ENCODE measurements around the gene HMOX2.

The HMOX2 gene

DNA sequence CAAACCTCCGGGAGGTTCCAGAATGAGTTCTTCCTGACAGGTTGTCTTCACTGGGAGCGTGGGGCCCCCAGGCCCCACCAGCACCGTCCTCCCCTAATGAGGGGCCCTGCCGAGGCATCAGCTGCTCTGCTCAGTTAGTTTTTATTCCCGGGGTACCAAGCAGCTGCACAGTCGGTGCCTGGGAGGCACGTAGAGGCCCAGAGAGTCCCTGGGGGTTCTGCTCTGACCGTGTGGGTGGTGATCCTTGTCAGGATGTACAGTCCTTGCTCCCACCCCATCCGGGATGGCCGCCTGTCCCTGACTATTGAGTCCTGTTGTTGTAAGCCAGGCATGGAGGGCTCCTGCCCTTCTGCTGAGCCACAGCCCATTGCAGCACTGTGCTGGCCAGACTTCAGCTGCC is 20.2 kb upstream of the HMOX2 start:
- Histone ChIP-seq H3K4me1 (ENCODE audit: control insufficient read depth in 1 of 2, insufficient read depth in 1 of 2, low read depth in 1 of 2, low read length in 1 of 2) (peaks cover 5 to 17% of the 10 kb centered on the region in 2 experiments), H3K27me3 (no peaks in the 10 kb centered on the region), H3K36me3 (peaks cover 10% of the 10 kb centered on the region), H3K4me3 (ENCODE audit: low read depth in 1 of 2, low read length in 1 of 2) (no peak overlapping the region), H3K27ac (no peak overlapping the region), H3K9me3 (no peaks in the 10 kb centered on the region)
- TF ChIP-seq, protein P1, sequence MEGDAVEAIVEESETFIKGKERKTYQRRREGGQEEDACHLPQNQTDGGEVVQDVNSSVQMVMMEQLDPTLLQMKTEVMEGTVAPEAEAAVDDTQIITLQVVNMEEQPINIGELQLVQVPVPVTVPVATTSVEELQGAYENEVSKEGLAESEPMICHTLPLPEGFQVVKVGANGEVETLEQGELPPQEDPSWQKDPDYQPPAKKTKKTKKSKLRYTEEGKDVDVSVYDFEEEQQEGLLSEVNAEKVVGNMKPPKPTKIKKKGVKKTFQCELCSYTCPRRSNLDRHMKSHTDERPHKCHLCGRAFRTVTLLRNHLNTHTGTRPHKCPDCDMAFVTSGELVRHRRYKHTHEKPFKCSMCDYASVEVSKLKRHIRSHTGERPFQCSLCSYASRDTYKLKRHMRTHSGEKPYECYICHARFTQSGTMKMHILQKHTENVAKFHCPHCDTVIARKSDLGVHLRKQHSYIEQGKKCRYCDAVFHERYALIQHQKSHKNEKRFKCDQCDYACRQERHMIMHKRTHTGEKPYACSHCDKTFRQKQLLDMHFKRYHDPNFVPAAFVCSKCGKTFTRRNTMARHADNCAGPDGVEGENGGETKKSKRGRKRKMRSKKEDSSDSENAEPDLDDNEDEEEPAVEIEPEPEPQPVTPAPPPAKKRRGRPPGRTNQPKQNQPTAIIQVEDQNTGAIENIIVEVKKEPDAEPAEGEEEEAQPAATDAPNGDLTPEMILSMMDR (IDR thresholded peaks at IDR 0.05): no peak

- no peaks in the 10 kb centered on the region for H3K9me3 ChIP-seq
- H3K36me3 ChIP-seq: peaks cover 36% of the 10 kb centered on the region
- H3K4me3 ChIP-seq (ENCODE audit: low read depth in 1 of 2, low read length in 1 of 2): no peak overlapping the region
- H3K27me3 ChIP-seq: no peaks in the 10 kb centered on the region
- no peak overlapping the region for H3K27ac ChIP-seq
- TF ChIP-seq, protein P1 (IDR thresholded peaks at IDR 0.05): no peak
- H3K4me1 ChIP-seq (ENCODE audit: control insufficient read depth in 1 of 2, insufficient read depth in 1 of 2, low read depth in 1 of 2, low read length in 1 of 2): peaks cover 5 to 17% of the 10 kb centered on the region in 2 experiments
Observed at GRCh38 chr16:4460936-4461249, 15.3 kb upstream of the HMOX2 start.

GRCh38 chr16:4461250-4462085 is 14.7 kb upstream of the HMOX2 start:
- TF ChIP-seq, protein P1 (IDR thresholded peaks at IDR 0.05): no peak
- no peaks in the 10 kb centered on the region for H3K9me3 ChIP-seq
- no peaks in the 10 kb centered on the region for H3K27me3 ChIP-seq
- H3K4me1 ChIP-seq (ENCODE audit: control insufficient read depth in 1 of 2, insufficient read depth in 1 of 2, low read depth in 1 of 2, low read length in 1 of 2): peaks cover 5 to 17% of the 10 kb centered on the region in 2 experiments
- H3K4me3 ChIP-seq (ENCODE audit: low read depth in 1 of 2, low read length in 1 of 2): no peak overlapping the region
- H3K27ac ChIP-seq: no peak overlapping the region
- peaks cover 38% of the 10 kb centered on the region for H3K36me3 ChIP-seq

DNA sequence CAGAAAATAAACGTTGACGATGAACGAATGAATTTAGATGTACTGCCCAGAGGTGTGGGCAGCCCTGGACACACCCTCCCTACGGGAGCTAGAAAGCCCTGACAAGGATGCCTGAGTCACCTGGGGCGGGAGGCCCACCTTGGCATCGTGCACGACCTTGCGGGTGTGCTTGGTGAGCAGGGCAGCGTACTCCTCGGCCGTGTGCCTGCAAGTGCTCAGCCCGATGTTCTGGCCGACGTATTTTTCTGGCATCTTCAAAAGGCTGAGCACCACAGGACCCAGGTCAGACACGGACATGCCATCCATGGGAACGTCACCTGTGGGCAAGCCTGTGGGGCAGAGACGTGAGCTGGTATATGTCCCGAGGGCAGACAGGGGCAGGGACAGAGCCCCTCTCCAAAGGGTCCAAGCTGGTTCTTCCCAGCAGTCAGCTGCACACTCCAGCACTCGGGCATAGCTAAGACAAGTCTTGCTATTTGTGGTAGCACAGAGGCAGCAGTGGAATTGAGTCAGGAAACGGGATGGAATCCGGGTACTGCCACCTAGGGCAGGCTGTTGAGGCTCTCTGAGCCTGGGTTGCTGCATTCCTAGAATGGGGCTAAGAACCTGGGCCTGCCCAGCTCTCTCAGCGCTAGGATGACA is 12.6 kb upstream of the HMOX2 start:
- no peaks in the 10 kb centered on the region for H3K27me3 ChIP-seq
- no peaks in the 10 kb centered on the region for H3K9me3 ChIP-seq
- no peak overlapping the region for H3K4me3 ChIP-seq (ENCODE audit: low read depth in 1 of 2, low read length in 1 of 2)
- H3K4me1 ChIP-seq (ENCODE audit: control insufficient read depth in 1 of 2, insufficient read depth in 1 of 2, low read depth in 1 of 2, low read length in 1 of 2): peaks cover 5 to 15% of the 10 kb centered on the region in 2 experiments
- H3K27ac ChIP-seq: no peak overlapping the region
- TF ChIP-seq, protein P1 (IDR thresholded peaks at IDR 0.05): no peak
- H3K36me3 ChIP-seq: peaks cover 39% of the 10 kb centered on the region

DNA sequence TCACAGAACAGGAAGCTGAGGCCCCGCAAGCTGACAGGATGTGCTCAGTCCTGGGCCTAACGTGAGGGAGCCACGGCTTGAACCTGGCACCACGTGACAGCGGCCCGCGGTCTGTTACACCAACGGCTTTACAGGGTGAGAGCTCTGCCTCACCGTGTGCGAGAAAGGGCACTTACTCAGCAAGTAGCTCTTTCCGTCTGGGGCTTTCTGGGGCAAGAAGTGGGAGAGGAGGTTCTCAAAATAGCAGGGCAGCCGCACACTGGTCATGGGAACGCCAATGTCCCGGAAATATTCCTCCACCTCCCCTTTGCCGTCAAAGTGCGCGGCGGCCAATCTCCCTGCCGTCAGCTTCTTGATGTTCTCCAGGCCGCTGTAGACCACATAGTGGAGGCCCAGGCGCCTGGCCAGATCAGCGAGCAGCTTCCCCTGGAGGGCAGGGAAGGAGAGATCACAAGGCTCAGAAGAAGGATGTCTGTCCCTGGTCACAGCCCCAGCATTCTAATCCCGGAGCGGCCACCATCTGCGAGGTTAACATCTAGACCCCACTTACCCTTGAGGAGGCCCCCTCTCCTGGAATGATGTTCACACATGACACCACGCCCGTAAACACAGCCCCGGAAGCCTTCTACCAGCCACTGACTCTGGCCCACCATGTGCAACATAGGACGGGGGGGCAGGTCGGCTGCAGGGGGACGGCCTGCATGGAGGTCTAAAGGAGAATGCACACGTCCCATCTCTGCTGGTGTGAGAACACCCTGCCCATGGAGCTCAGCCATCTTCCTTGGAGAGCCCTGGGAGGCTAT is 10.0 kb upstream of the HMOX2 start:
- H3K27ac ChIP-seq: no peak overlapping the region
- TF ChIP-seq, protein P1 (IDR thresholded peaks at IDR 0.05): no peak

More for the DNA sequence above, 10.0 kb upstream of the HMOX2 start:
- no peaks in the 10 kb centered on the region for H3K27me3 ChIP-seq
- H3K36me3 ChIP-seq: peaks cover 37% of the 10 kb centered on the region
- H3K4me3 ChIP-seq (ENCODE audit: low read depth in 1 of 2, low read length in 1 of 2): no peak overlapping the region
- no peaks in the 10 kb centered on the region for H3K9me3 ChIP-seq
- H3K4me1 ChIP-seq (ENCODE audit: control insufficient read depth in 1 of 2, insufficient read depth in 1 of 2, low read depth in 1 of 2, low read length in 1 of 2): peaks cover 0 to 9% of the 10 kb centered on the region in 2 experiments

Measured in neutrophil (primary cell).